MM.1S (cell line): Measurements from ENCODE around the gene INPP4B.

Experiments used
- EZH2 ChIP-seq: fragments of 300-600 bp; sonication (generic); optimal IDR thresholded peaks from 2 replicates; pipeline ENCODE3; 2017; ENCODE audit warnings: low read depth, mild to moderate bottlenecking, antibody characterized with exemption, low read length, mixed read lengths
- EZH2phosphoT487 ChIP-seq: fragments of 300-600 bp; sonication (generic); IDR thresholded peaks from 2 replicates; pipeline ENCODE4 v1.6.1; 2018; ENCODE audit warnings: antibody characterized with exemption, low read length
- TF ChIP-seq, protein P1 (sequence below): fragments of 300-600 bp; sonication (generic); IDR thresholded peaks from 2 replicates; pipeline ENCODE4 v1.5.1; 2016; ENCODE audit warnings: antibody characterized with exemption, low read length, mixed read lengths

DNA sequence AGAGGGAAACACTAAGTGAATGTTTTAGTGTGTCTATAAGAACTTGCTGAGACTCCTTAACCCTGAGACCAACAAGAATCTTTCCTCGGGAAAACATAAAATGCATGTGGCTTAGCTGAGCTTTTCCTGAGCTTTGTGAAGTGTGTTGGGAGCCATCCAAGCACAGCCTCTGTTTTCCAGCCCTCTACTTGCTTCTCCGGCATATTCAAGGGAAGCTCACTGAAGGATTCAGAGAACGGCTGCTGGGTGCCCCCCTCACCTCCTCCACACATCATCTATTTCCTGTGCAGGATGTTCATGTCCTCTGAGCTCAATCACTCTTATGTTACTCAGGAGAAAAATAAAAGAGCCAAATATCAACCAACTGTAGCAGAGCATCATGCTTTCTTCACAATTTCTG, 717.6 kb downstream of the INPP4B start:
- TF ChIP-seq, protein P1, sequence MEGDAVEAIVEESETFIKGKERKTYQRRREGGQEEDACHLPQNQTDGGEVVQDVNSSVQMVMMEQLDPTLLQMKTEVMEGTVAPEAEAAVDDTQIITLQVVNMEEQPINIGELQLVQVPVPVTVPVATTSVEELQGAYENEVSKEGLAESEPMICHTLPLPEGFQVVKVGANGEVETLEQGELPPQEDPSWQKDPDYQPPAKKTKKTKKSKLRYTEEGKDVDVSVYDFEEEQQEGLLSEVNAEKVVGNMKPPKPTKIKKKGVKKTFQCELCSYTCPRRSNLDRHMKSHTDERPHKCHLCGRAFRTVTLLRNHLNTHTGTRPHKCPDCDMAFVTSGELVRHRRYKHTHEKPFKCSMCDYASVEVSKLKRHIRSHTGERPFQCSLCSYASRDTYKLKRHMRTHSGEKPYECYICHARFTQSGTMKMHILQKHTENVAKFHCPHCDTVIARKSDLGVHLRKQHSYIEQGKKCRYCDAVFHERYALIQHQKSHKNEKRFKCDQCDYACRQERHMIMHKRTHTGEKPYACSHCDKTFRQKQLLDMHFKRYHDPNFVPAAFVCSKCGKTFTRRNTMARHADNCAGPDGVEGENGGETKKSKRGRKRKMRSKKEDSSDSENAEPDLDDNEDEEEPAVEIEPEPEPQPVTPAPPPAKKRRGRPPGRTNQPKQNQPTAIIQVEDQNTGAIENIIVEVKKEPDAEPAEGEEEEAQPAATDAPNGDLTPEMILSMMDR: no peak
- TF ChIP-seq EZH2phosphoT487: no peak
- TF ChIP-seq EZH2: no peak
